ENCODE measurements around the gene PTGFR.

Gene PTGFR

DNA sequence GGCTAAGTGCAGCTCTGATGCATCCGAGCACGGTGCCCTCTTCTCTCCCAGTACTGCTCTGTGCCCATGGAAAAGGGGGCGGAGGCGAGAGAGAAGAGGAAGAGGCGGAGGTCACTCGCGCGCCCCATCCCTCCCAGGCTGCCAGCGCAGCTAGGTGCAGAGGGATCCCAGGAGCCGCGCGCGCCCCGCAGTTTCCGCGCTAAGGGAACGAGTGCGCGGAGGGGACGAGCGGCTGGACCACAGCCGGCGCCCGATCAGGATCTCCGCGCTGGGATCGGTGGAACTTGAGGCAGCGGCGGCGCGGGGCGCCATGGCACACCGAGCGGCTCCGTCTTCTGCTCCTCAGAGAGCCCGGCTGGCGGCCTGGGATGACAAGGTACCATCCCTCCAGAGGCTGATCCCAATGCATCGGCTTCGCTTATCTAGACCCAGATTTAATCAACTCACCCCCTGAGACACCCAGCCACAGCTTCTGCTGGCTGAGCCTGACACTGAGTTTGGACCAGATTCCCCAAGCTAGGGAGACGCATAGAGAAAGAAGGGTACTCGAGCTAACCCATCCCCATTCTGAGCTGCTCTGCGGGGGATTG lies at the start of gene PTGFR:
PTGFR (plus strand) TSS at position 114 of the 590 bp plus-strand sequence. CDS start 1,770 bp downstream, outside the sequence.
- no peak for DNase-seq (ENCODE audit: low read depth)

- DNase-seq (ENCODE audit: low read depth) = no peak
These were observed 48.9 kb upstream of the PTGFR start for GRCh38 chr1:78441921-78442320.

- no peak for DNase-seq (ENCODE audit: low read depth)
These were observed 43.7 kb upstream of the PTGFR start for GRCh38 chr1:78447086-78447485.

DNA sequence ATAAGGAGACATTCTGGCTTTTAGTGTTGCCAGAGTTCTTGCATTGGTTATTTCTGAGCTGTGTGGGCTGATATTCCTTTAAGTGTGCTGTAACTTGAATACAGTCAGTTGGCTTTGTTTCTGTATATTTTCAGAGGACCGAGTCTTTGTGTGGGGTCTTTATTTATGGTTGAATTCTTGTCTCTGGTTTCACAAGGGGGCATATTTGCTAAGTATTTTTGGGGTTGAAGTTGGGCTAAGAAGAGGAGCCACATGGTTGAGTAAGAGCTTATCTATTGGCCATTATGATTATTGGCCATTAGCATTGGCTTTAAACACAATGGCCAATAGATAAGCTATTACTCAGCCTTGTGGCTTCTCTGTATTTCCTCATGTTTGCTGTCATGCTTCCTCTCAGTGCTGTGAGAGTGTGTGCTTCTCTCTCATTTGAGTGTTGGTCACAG lies 26.3 kb upstream of the PTGFR start:
- DNase-seq (ENCODE audit: low read depth) = no peak

DNA sequence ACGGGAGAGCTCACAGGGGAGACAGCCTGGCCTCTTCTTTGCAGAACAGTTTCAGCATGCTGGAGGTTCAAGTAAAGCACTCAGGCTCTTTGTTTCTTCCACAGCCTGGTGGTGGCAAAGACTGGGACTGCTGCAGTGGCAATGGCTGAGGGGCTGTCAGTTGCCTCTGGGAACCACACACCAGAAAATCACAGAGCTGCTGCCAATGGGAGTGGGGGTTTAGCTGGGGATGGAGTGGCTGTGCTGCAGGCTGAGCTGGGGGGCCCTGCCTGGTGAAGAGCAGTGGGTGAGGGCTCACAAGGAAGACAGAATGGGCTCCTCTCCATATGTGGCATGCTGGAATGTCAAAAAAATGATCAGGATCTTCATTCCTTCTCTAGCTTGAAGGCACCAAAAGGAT lies 25.6 kb upstream of the PTGFR start:
- DNase-seq (ENCODE audit: low read depth) = no peak

GRCh38 chr1:78468521-78468920 lies 22.3 kb upstream of the PTGFR start:
- no peak for DNase-seq (ENCODE audit: low read depth)

GRCh38 chr1:78469576-78469975 lies 21.2 kb upstream of the PTGFR start:
- DNase-seq (ENCODE audit: low read depth) = no peak

DNA sequence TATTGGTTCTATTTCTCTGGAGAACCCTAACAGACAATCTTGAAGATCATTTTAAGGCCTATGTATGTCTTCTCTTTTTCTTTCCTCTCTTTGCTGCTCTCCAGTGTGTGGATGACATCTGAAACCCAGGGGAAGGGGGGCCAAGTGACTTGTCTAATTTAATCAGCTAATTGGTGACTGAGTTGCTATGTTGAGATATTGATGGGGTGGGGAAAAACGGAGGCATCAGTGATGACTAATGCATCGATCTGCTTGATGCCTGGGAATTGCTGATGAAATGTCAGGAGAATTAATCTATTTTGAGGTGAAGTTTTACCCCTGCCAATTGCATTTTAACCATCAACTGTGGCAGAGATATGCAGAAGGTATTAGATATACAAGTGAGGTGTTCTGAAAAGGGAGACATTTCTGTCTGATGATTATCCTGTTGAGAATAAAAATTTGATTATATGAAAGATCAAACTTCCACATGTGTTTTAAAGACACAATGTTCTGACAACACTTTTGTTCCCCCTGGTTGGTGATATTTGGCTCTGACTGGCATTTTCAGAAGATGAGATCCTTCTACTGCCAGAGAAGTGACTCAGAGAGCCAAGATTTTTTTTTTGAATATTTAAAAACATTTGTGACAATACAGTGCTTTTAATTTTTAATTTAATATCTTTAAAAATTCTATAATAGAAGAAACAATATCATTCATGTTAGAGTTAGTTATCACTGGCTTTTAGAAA lies 18.7 kb upstream of the PTGFR start:
- DNase-seq (ENCODE audit: low read depth) = no peak

DNA sequence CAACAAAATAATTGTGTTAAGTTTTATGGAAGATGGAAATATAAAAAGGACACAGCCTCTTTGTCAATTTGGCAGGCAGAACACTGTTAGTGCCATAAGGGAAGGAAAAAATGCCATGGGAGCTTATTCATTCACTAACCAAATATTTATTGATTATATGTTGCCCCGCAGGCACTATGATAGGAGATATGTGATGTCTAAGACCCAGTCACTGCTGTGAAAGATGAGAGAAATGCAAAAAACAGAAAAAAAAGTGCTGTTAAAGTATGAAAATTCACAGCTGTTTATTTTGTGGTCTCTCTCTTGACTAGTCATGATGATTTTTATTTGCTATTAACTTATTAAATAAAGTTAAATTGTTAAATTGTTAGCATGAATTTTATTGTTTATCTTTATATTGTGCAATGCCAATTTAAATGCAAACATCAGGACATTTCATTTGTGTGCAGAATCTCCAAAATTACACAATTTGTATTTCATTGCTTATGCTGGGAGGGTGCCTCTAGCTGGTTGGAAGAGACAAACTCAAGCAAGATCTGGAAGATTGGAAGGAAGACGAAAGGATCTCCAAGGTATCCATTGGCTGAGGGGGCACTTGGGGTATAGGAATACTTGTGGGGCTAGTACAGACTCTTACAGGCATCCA lies 17.8 kb upstream of the PTGFR start:
- DNase-seq (ENCODE audit: low read depth) = no peak

DNA sequence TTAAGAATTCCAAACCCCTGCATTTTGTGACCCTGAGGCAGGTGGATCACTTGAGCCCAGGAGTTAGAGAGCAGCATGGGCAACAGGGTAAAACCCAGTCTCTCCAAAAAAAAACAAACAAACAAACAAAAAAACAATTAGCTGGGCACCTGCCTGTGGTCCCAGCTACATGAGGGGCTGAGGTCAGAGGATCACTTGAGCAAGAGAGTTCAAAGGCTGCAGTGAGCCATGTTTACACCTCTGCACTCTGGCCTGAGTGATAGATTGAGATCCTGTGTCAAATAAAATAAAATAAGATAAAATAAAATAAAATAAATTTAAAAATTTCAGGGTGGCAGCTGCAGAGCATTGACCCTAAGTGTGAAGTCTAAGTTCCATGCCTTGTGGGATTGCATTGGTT lies 16.7 kb upstream of the PTGFR start:
- DNase-seq (ENCODE audit: low read depth) = no peak

DNA sequence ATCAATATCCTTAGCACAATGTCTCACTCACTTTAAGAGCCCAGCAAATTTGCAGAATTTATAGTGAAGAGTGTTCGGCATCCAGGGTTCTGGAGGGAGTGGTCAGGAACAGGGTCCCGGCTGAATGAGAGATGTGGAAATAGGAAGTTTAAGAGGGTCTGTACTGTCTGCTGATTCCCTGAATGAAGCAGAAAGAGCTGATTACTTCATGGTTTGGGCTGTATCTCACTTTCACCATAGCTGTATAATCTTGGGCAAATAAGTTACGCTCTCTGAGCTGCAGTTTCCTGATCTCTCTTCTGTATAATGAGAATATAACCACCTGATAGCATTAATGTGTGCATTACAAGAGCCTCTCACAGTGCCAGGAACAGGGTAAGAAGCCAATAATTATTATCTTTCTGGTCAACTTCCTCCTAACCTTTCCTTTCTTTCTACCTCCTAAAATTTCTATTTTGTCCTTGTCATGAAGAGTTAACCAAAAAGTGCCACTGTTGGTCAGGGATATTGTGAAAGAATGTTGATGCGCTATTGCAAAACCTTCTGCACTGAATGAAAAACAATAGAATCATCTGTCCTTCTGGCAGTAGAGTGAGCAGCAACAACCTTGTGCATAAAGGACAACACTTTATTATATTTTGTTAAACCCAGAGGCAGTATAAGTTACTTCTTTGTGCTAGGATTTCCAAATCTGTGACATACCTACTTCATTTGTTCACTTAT lies 14.7 kb upstream of the PTGFR start:
- DNase-seq (ENCODE audit: low read depth) = no peak

- no peak for DNase-seq (ENCODE audit: low read depth)
These were observed 6.9 kb upstream of the PTGFR start for GRCh38 chr1:78483903-78484302.

GRCh38 chr1:78491451-78492071 lies 787 bp downstream of the PTGFR start:
- no peak for DNase-seq (ENCODE audit: low read depth)

- no peak for DNase-seq (ENCODE audit: low read depth)
These were observed 1.7 kb downstream of the PTGFR start for GRCh38 chr1:78492386-78492950.

DNA sequence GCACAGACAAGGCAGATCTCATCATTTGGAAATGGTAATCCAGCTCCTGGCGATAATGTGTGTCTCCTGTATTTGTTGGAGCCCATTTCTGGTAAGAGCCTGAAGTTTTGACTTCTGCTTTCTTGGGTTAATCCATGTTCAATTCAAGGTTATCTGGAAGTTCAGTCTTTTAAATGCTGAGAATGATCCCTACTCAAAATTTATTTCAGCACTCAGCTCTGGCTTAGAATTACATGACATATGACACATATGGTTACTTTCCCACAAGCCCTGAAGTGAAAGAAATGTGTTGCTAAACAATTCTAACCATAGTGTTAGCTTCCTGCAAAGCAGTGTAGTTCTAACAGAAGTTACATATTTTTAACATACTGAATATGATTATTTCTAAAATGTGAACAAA lies 2.7 kb downstream of the PTGFR start:
- DNase-seq (ENCODE audit: low read depth) = no peak

GRCh38 chr1:78497201-78497600 lies 6.4 kb downstream of the PTGFR start:
- DNase-seq (ENCODE audit: low read depth) = no peak

DNA sequence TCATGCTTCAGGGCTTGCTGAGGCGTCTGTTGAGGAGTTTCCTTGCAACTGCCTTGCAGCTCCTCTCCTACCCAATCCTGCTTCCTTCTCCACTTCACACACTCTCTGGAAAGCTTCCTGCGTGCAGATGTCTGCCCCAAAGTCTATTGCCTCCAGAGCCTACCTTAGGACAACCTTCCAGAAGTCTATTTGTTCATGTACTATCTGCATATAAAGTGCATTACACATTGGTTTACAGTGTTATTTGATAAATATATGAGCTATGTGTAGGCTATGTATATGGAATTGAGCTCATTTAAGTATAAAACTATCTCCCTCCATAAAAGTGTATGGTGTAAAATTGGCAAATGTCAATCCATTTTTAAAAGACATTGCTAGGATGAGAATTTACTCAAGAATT lies 9.8 kb downstream of the PTGFR start:
- no peak for DNase-seq (ENCODE audit: low read depth)

DNA sequence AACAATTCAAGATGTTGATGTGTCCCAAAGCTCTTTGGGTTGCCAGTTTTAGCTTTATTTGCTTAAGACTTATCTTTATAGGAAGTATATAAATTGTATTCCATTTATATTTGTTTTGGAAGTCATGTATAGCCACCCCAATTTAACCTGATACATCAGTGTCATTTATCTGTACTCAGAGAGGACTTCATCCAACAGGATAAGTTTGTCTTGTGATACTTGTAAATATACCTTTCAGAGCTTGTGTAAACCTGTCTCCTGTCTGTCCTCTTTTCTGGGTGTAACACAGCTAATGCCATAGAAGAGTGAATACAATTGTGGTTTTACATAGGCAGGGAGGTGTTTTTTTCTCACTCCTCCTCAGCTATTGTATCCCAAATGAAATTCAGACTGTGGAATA lies 10.4 kb downstream of the PTGFR start:
- DNase-seq (ENCODE audit: low read depth) = no peak

DNA sequence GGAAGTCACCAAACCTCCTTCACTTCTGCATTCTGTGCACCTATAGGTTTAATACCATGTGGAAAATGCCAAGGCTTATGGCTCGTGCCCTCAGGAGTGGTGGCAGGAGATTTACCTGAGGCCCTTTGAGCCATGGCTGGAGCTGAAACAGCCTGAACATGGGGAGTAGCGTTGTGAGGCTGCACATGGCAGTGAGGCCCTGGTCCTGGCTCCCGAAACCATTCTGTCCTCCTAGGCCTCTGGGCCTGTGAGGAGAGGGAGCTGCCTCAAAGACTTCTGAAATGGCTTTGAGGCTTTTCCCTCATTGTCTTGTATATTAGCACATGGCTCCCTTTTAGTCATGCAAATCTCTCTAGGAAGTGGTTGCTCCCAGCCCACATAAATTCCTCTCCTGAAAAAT lies 20.6 kb downstream of the PTGFR start:
- DNase-seq (ENCODE audit: low read depth) = no peak

GRCh38 chr1:78516716-78517115 lies 25.9 kb downstream of the PTGFR start:
- DNase-seq (ENCODE audit: low read depth) = no peak

DNA sequence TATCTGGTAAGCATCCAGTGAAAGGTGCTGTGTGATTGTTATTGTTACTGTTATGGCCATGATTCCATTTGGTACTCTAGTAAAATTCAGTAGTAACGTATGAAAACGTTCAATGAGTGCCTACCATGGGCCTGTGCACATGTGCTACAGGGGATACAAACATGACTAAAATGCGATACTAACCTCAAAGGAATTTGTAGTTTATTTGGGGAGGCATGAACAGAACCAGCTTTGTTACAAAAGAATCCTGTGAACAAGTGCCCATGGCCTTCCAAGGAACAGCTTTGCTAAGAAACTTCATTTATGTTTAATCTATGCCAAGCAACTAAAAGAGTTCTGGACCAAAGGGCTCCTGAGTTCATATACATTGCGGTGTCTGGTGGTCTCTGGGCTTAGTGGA lies 28.7 kb downstream of the PTGFR start:
- no peak for DNase-seq (ENCODE audit: low read depth)

DNA sequence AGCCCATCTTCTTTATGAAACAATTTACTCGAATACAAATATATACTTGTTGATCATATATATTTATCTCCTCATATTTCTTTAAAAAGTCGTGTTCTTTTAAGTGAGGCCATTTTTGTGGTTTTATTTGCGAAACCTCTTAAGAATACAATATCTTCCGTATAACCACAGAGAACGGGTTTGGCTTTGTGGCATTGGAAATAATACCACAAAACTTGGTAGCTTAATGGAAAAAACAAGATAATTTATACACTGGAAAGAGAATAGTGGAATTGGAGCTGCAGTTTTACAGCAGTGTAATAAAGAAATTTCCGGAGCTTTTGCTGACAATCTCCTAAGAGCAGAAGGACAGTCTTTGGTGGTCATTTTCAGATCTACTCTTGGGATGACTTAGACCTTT lies 29.4 kb downstream of the PTGFR start:
- DNase-seq (ENCODE audit: low read depth) = no peak
